LNCaP clone FGC (cell line): ENCODE data around the gene FLRT2.

Experiments used
- DNase-seq: peaks from one replicate; pipeline ENCODE4 v3.0.0-alpha.2; 2011; ENCODE audit warnings: low read depth
- H3K4me3 ChIP-seq: 2 replicates; pipeline ENCODE4 v1.5.1; 2011; ENCODE audit warnings: mild to moderate bottlenecking, low read depth, low read length, control low read depth
- TF ChIP-seq, protein P1 (sequence below): IDR thresholded peaks from 2 replicates; pipeline ENCODE4 v1.5.1; 2012; ENCODE audit warnings: mild to moderate bottlenecking; ENCODE audit not compliant: control insufficient read depth, insufficient read depth; ENCODE audit errors: extremely low read depth

Gene FLRT2

DNA sequence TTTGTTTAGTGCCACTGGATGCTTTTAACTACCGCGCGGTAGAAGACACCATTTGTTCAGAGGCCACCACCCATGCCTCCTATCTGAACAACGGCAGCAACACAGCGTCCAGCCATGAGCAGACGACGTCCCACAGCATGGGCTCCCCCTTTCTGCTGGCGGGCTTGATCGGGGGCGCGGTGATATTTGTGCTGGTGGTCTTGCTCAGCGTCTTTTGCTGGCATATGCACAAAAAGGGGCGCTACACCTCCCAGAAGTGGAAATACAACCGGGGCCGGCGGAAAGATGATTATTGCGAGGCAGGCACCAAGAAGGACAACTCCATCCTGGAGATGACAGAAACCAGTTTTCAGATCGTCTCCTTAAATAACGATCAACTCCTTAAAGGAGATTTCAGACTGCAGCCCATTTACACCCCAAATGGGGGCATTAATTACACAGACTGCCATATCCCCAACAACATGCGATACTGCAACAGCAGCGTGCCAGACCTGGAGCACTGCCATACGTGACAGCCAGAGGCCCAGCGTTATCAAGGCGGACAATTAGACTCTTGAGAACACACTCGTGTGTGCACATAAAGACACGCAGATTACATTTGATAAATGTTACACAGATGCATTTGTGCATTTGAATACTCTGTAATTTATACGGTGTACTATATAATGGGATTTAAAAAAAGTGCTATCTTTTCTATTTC, 93.2 kb downstream of the FLRT2 start:
- H3K4me3 ChIP-seq: no peak overlapping the region
- TF ChIP-seq, protein P1, sequence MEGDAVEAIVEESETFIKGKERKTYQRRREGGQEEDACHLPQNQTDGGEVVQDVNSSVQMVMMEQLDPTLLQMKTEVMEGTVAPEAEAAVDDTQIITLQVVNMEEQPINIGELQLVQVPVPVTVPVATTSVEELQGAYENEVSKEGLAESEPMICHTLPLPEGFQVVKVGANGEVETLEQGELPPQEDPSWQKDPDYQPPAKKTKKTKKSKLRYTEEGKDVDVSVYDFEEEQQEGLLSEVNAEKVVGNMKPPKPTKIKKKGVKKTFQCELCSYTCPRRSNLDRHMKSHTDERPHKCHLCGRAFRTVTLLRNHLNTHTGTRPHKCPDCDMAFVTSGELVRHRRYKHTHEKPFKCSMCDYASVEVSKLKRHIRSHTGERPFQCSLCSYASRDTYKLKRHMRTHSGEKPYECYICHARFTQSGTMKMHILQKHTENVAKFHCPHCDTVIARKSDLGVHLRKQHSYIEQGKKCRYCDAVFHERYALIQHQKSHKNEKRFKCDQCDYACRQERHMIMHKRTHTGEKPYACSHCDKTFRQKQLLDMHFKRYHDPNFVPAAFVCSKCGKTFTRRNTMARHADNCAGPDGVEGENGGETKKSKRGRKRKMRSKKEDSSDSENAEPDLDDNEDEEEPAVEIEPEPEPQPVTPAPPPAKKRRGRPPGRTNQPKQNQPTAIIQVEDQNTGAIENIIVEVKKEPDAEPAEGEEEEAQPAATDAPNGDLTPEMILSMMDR: no peak
- no peak for DNase-seq

DNA sequence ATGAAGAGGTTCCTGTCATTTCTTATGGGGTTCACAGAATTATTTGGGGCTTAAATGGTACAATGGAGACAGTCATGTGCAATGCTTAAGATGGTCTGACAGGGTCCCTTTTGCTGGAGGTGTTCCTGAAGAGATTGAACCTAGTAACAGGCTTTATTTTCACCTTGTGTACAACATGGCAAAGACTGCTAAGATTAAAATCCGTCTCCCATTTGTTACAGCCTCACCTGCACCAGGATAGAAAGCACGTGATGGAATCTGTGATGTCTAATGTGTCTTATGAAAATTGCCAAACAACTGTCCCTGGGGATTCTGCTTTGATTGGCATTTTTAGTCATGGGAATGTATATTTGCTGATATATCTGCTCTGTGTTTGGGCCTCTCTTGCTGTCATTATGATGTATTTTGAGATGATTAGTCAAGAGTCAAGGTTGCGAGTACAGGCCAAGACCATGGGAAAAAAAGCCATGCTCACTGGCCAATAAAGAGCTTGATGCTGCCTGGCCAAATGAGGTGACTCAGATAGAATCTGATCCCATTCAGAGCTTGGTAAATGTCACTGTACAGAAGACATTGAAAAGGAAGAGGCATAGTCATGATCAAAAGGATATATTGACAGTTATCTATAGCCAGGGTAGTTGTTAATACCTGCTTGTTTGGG, 96.1 kb downstream of the FLRT2 start:
- TF ChIP-seq, protein P1: no peak
- no peak overlapping the region for H3K4me3 ChIP-seq
- no peak for DNase-seq

- DNase-seq: no peak
- TF ChIP-seq, protein P1: no peak
- no peak overlapping the region for H3K4me3 ChIP-seq
Measured at GRCh38 chr14:85634205-85634604, 104.3 kb downstream of the FLRT2 start.

DNA sequence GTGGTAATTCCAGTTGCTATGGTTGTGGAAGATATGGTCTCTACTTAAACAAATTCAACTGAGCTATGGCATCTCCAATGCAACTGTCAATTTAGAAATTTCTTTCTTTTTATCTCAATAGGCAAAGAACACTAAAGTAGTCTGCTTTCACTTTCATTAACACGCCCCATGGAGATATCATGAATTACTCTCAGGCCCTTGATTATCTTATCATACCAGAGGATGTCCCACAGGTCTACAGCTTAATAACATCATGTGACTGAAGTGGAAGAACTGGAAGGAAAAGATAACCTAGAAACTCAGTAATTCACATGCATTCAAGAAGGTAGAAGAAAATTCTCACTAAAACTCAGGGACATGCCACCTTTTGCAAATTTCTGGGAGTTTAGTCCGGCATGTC, 114.3 kb downstream of the FLRT2 start:
- TF ChIP-seq, protein P1: no peak
- no peak overlapping the region for H3K4me3 ChIP-seq
- no peak for DNase-seq

DNA sequence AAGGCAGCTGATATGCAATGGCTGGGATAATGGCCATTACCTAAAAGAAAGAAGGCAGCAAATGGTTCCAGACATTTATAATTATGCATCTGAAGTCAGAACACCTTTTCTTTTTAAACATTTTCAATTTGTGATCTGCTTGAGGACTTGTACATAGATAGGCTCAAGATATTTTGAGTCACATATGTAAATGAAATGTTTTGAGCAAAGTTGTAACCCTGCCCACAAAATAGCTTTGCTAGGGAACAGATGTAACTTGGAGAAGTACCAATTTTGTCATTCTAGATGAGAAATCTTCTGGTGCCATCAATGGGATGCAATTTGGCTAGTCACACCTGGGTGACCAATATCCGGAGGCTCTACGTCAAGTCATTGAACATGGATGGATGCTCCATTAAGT, 123.1 kb downstream of the FLRT2 start:
- TF ChIP-seq, protein P1: no peak
- no peak overlapping the region for H3K4me3 ChIP-seq
- DNase-seq: no peak

DNA sequence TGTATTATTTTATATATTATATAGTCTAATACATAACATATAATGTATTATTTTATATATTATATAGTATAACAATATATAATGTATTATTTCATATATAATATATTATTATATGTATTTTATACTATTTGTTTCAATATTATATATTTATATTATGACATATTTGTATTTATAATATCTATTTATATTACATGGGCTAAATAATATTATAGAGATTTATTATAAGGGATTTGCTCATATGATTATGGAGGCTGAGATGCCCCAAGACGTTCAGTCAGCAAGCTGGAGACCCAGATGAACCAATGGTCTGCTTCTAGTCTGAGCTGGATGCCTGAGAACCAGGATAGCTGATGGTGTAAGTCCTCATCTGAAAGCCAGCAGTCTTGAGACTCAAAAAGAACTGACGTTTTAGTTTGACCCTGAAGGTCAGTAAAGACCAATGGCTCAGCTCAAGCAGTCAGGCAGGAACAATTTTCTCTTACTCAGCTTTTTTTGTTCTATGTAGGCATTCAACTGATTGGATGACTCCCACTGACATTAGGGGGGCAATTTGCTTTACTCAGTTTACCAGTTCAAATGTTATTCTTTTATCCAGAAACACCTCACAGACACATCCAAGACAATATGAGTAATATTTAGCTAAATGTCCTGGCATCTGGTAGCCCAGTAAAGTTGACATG, 130.4 kb downstream of the FLRT2 start:
- DNase-seq: no peak
- TF ChIP-seq, protein P1: no peak
- no peak overlapping the region for H3K4me3 ChIP-seq
